Kidney tubule cell (primary cell): ENCODE measurements around the gene OR9A2.
"Not testable (repeated sequence)": the region's sequence is repeated elsewhere in the genome, so short reads cannot be mapped to it uniquely, and the experiment has no call there.

Experiments
- DNase-seq: peaks from one replicate; pipeline ENCODE4 v3.0.0-alpha.2; 2018; ENCODE audit warnings: low spot score

Gene OR9A2

GRCh38 chr7:143018931-143019330, 8.0 kb downstream of the OR9A2 start:
- DNase-seq, result no peak

GRCh38 chr7:143016996-143017395, 9.9 kb downstream of the OR9A2 start:
- no peak for DNase-seq

GRCh38 chr7:143015926-143016490, 10.9 kb downstream of the OR9A2 start:
- DNase-seq, result no peak

- DNase-seq, result no peak
These were observed 11.8 kb downstream of the OR9A2 start for GRCh38 chr7:143015084-143015483.

GRCh38 chr7:143013893-143014292, 13.0 kb downstream of the OR9A2 start:
- DNase-seq, result peak; percentile 41

- DNase-seq, result no peak
These were observed 13.5 kb downstream of the OR9A2 start for GRCh38 chr7:143013473-143013872.

GRCh38 chr7:143012409-143012808, 14.5 kb downstream of the OR9A2 start:
- peak; percentile 66 for DNase-seq

GRCh38 chr7:143012001-143012400, 14.9 kb downstream of the OR9A2 start:
- DNase-seq, result no peak

GRCh38 chr7:143008007-143008901, 18.7 kb downstream of the OR9A2 start:
- peak; percentile 62 for DNase-seq

GRCh38 chr7:143005632-143006260, 21.2 kb downstream of the OR9A2 start:
- no peak for DNase-seq

- DNase-seq, result peak; percentile 58
These were observed 23.4 kb downstream of the OR9A2 start for GRCh38 chr7:143003393-143004051.

GRCh38 chr7:143002898-143003297, 24.0 kb downstream of the OR9A2 start:
- DNase-seq, result peak; percentile 6

GRCh38 chr7:143002106-143002505, 24.8 kb downstream of the OR9A2 start:
- peak; percentile 22 for DNase-seq

GRCh38 chr7:143000648-143001047, 26.3 kb downstream of the OR9A2 start:
- DNase-seq, result no peak

GRCh38 chr7:142999793-143000192, 27.1 kb downstream of the OR9A2 start:
- DNase-seq, result no peak

- DNase-seq, result no peak
These were observed 28.0 kb downstream of the OR9A2 start for GRCh38 chr7:142998966-142999365.

GRCh38 chr7:142997456-142997989, 29.4 kb downstream of the OR9A2 start:
- DNase-seq, result no peak

GRCh38 chr7:142992427-142992826, 34.5 kb downstream of the OR9A2 start:
- DNase-seq, result no peak

GRCh38 chr7:142984297-142984696, 42.6 kb downstream of the OR9A2 start:
- no peak for DNase-seq

- DNase-seq, result no peak
These were observed 43.1 kb downstream of the OR9A2 start for GRCh38 chr7:142983825-142984224.

- DNase-seq, result not testable (repeated sequence)
These were observed 48.5 kb downstream of the OR9A2 start for GRCh38 chr7:142978402-142978801.
